Stimulated activated CD8-positive, alpha-beta memory T cell treated with anti-CD3 and anti-CD28 coated beads, Interleukin-12 subunit alpha, Interleukin-12 subunit beta, amount 100 ng/mL, for 1 hour (primary cell): ENCODE results near the gene NKIRAS1.
"Not testable (repeated sequence)": the region's sequence is repeated elsewhere in the genome, so short reads cannot be mapped to it uniquely, and the experiment has no call there.

Source experiments
- DNase-seq: peaks from one replicate; pipeline ENCODE4 v3.0.0-alpha.2; 2020; ENCODE audit warnings: low read depth

The NKIRAS1 gene

DNA sequence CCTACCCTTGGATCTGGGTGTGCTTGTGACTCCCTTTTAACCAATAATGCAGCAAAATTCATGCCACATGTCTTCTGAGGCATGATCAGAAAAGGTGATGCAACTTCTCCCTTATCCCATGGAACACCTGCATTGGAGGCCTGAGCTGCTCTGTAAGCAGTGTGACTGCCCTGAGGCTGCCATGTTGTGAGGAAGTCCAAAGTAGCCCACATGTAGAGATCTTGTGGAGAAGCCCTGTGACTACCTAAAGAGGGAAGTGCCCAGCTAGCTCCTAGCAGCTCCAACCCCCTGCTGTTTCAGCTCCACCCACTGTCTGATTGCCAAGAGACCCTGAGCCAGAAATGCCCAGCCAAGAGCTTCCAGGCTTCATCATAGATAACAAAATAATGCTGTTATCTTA is 21.9 kb upstream of the NKIRAS1 start:
- DNase-seq, result no peak

DNA sequence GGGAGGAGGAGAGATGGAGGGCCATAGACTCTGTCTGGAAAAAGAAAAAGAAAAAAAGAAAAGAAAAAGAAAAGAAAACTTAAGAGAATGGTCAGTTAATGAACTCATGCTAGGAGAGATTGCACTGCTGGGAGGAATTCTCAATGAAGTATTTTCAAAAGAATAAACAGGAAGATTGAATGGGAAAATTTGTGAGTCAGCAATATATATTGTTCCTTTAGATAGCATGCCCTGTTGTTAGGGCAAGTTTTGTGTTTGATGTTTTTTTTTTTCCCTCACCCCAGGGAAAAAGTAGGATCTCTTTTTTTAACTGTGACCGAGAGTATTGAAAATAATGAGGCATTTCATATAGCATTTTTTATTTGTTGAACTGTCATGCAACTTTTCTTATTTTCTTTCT is 20.5 kb upstream of the NKIRAS1 start:
- no peak for DNase-seq

GRCh38 chr3:23934253-23934652 is 17.5 kb upstream of the NKIRAS1 start:
- no peak for DNase-seq

DNA sequence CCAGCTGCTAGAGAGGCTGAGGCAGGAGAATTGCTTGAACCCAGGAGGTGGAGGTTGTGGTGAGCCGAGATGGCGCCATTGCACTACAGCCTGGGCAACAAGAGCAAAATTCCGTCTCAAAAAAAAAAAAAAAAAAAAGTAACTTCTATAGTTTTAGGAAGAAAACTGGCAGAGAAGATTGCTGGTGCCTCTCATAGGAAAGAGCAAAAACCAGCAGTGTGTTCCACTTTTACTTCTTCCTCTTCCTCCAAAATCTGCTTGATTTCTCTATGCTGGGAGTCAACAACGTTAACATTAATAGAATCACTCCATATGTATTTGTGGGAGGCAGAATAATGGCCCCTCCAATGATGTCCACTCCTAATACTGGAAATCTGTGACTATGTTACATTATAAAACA is 15.8 kb upstream of the NKIRAS1 start:
- DNase-seq, result no peak

DNA sequence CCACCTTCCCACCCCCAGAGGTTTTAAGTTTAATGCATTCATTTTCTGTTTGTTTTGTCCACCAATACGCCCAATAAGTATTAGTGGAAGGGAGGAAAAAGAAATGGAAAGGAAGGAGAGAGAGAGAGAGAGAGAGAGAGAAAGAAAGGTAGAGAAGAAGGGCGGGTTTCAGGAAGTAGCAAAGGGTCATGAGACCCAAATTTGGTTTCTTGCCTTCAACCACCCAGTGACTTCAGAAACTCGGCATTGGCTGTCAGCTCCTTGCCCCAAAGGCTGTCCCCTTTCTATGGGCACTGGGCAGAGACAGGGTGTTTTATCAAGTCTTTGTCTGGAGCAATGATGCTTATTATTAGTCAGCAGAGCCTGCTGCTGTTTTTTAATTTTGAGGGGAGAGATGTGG is 14.8 kb upstream of the NKIRAS1 start:
- no peak for DNase-seq

- DNase-seq, result no peak
These were observed 11.7 kb upstream of the NKIRAS1 start for GRCh38 chr3:23928524-23928923.

DNA sequence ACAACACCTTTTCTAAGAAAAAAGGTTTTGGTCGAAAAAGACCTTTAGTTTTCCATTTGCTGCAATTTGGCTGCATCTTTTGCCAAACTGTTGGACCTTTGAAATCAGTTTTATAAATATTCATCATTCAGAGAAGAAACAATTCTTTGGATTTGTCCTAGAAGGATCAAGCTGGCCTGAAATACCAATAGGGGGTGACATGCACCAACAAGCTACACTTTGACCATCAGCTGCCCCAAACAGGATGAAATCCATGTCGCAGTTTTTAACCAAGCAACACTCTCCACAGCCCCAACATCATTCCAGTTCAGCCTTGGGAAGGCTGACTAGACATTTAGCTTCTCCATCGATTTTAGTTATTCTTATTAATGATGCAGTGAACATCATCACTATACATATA is 9.9 kb upstream of the NKIRAS1 start:
- no peak for DNase-seq

GRCh38 chr3:23926246-23926645 is 9.5 kb upstream of the NKIRAS1 start:
- no peak for DNase-seq

GRCh38 chr3:23923786-23924185 is 7.0 kb upstream of the NKIRAS1 start:
- DNase-seq, result no peak

- DNase-seq, result no peak
These were observed 4.3 kb upstream of the NKIRAS1 start for GRCh38 chr3:23921052-23921511.

GRCh38 chr3:23920151-23920655 is 3.4 kb upstream of the NKIRAS1 start:
- DNase-seq, result no peak

GRCh38 chr3:23919628-23920027 is 2.8 kb upstream of the NKIRAS1 start:
- no peak for DNase-seq

DNA sequence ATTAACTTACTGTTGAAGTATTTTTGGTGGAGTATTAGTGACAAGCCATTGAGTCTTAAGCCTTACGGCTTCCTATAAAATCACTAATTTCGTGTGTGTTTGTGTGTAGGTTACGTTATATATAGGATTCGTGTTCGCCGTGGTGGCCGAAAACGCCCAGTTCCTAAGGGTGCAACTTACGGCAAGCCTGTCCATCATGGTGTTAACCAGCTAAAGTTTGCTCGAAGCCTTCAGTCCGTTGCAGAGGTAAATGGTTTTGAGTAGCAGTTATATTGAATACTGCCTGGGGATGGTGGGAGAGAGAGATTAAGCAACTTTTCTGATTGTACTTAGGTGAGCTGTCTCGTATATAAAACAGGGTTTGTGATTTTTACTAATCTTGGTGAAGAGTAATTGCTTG is 1.5 kb upstream of the NKIRAS1 start:
- not testable (repeated sequence) for DNase-seq

GRCh38 chr3:23917679-23918303 is 1.0 kb upstream of the NKIRAS1 start:
- DNase-seq, result not testable (repeated sequence)

- DNase-seq, result no peak
These were observed 471 bp downstream of the NKIRAS1 start for GRCh38 chr3:23916152-23916885.

GRCh38 chr3:23915537-23916108 is 1.2 kb downstream of the NKIRAS1 start:
- no peak for DNase-seq

DNA sequence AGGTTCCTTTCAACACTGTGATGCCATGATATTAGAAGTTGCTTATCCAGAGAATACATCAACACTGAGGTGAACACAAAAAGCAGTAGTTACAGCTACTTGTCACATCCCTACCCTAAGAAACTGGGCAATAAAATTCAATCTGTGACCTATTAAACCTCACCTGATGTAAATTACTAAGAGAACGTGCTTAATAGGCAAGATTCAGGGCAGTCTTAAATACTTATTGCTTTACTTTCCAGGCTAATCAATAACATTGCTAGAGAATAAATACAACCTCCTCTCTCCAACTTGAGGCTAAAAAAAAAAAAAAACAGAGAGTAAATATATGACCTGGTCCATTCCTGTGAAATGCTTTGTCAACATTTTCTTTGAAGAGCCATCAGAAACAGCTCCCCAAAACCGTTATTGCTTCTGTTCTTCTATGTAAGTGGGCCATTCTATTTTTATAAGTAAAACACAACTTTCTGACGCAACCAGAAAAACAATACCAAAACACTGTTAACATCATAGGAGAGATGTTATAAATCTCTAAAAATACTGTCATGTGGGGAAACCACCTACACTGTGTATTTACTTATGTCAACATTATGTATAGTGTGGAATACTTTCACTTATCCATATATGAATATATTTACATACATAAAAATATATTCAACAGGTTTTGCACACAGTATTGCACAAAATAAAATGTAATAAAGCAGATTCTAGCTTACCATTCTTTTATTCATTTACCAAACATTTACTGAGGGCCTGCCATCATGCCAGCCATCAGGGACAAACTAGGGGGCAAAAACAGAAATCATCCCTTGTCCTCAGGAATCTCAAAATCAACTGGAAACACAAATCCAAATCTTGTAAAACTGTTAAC is 2.7 kb downstream of the NKIRAS1 start:
- no peak for DNase-seq

GRCh38 chr3:23913182-23913581 is 3.6 kb downstream of the NKIRAS1 start:
- DNase-seq, result no peak

DNA sequence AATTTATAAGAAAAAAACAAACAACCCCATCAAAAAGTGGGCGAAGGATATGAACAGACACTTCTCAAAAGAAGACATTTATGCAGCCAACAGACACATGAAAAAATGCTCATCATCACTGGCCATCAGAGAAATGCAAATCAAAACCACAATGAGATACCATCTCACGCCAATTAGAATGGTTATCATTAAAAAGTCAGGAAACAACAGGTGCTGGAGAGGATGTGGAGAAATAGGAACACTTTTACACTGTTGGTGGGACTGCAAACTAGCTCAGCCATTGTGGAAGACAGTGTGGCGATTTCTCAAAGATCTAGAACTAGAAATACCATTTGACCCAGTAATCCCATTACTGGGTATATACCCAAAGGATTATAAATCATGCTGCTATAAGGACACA is 4.5 kb downstream of the NKIRAS1 start:
- not testable (repeated sequence) for DNase-seq

DNA sequence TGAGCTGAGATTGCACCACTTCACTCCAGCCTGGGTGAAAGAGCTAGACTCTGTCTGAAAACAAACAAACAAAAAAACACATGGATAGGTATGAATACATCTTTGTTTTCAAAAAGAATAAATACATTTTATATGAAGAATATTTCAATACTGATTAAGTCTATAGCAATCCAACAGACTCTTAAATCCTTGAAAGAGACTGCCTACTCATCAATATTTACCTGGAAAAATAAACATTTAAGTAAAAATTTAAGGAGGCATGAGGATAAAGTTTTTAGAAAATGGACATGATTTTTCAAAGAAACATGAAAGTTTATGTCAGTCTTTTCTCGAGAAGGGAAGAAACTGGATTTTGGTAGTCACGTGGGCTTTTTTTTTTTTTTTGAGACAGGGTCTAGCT is 5.4 kb downstream of the NKIRAS1 start:
- no peak for DNase-seq

DNA sequence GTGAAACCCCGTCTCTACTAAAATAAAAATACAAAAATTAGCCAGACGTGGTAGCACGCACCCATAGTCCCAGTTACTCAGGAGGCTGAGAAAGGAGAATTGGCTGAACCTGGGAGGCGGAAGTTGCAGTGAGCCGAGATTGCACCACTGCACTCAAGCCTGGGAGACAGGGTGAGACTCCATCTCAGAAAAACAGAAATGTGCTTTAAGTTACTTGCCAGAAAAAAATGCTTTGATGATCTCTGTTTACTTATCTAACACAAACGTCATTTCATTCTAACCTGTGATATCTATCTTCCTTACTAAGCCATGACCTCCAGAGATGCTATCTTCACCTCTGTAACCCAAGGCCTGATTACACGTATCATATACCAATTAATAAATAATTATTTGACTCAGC is 7.4 kb downstream of the NKIRAS1 start:
- DNase-seq, result no peak

- DNase-seq, result no peak
These were observed 12.2 kb downstream of the NKIRAS1 start for GRCh38 chr3:23904545-23904944.
